Measurements from ENCODE around the gene NKAIN2. TPM values are rescaled to one million over a fixed set of nuclear protein-coding genes. Genes with fewer than 3 reads are reported as not detected.

Gene NKAIN2
- total RNA-seq, 1 experiment from 2014 or later: 2.5 TPM

GRCh38 chr6:124053315-124053714 is 249.7 kb downstream of the NKAIN2 start:
- no peak for DNase-seq (ENCODE audit: low read depth)

GRCh38 chr6:124054034-124054433 is 250.4 kb downstream of the NKAIN2 start:
- no peak for DNase-seq (ENCODE audit: low read depth)
- in situ Hi-C loops (cut with HindIII; ENCODE audit: low pct_unique_long_range_greater_than_20kb, low sequenced_read_pairs): no loop called here

More at GRCh38 chr6:124053315-124053714, 249.7 kb downstream of the NKAIN2 start:
- in situ Hi-C loops (cut with HindIII; ENCODE audit: low pct_unique_long_range_greater_than_20kb, low sequenced_read_pairs): no loop called here

- in situ Hi-C loops (cut with HindIII; ENCODE audit: low pct_unique_long_range_greater_than_20kb, low sequenced_read_pairs): no loop called here
- DNase-seq (ENCODE audit: low read depth): no peak
Observed at GRCh38 chr6:124055395-124055794, 251.7 kb downstream of the NKAIN2 start.

- no peak for DNase-seq (ENCODE audit: low read depth)
- in situ Hi-C loops (cut with HindIII; ENCODE audit: low pct_unique_long_range_greater_than_20kb, low sequenced_read_pairs): no loop called here
Observed at GRCh38 chr6:124055963-124056362, 252.3 kb downstream of the NKAIN2 start.

DNA sequence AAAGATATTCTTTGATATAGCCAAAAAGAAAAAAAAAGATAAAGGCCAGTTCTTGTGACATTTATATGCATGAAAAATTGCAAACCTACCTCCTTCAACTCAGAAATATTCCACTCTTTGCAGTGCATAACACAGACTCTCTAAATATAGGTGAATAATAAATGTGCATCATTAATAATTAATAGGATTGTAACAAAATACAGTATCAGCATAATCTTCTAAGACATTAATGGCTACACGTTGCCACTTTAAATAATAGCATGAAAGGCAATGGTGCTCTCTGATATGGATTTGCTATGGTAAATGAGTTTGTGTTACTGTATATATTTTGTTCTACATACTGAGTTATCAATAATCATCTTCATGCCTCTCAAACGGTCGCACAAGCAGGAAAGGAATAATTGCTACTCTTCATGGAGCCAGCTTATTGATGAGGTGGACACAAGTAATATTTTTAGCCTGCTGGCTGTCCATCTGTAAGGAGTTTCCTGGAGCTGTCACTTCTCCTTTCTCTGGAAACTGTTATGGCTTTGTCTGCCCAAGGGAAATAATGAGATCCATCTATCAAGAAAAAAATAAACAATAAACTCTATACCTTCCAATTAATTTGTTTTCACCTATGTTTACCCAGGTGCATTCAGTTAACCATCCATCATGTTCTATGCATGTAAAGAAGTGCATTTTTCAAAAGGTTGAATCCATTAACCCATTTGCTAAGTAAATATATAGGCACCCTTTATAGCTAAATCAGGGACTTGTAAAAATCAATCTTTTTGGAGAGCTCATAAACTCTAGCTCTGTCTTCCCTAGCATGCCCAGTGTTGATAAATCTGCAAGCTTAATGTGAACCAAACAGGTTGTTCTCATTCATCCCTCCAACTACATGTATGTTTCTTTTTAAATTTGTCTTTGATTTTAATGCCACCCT is 253.0 kb downstream of the NKAIN2 start:
- DNase-seq (ENCODE audit: low read depth): no peak
- in situ Hi-C loops (cut with HindIII; ENCODE audit: low pct_unique_long_range_greater_than_20kb, low sequenced_read_pairs): no loop called here

- in situ Hi-C loops (cut with HindIII; ENCODE audit: low pct_unique_long_range_greater_than_20kb, low sequenced_read_pairs): no loop called here
- DNase-seq (ENCODE audit: low read depth): no peak
Observed at GRCh38 chr6:124057461-124057860, 253.8 kb downstream of the NKAIN2 start.

- in situ Hi-C loops (cut with HindIII; ENCODE audit: low pct_unique_long_range_greater_than_20kb, low sequenced_read_pairs): no loop called here
- DNase-seq (ENCODE audit: low read depth): no peak
Observed at GRCh38 chr6:124064317-124065113, 260.9 kb downstream of the NKAIN2 start.

GRCh38 chr6:124066269-124066668 is 262.6 kb downstream of the NKAIN2 start:
- in situ Hi-C loops (cut with HindIII; ENCODE audit: low pct_unique_long_range_greater_than_20kb, low sequenced_read_pairs): no loop called here
- DNase-seq (ENCODE audit: low read depth): no peak

- DNase-seq (ENCODE audit: low read depth): no peak
- in situ Hi-C loops (cut with HindIII; ENCODE audit: low pct_unique_long_range_greater_than_20kb, low sequenced_read_pairs): no loop called here
Observed at GRCh38 chr6:124066946-124067552, 263.4 kb downstream of the NKAIN2 start.

DNA sequence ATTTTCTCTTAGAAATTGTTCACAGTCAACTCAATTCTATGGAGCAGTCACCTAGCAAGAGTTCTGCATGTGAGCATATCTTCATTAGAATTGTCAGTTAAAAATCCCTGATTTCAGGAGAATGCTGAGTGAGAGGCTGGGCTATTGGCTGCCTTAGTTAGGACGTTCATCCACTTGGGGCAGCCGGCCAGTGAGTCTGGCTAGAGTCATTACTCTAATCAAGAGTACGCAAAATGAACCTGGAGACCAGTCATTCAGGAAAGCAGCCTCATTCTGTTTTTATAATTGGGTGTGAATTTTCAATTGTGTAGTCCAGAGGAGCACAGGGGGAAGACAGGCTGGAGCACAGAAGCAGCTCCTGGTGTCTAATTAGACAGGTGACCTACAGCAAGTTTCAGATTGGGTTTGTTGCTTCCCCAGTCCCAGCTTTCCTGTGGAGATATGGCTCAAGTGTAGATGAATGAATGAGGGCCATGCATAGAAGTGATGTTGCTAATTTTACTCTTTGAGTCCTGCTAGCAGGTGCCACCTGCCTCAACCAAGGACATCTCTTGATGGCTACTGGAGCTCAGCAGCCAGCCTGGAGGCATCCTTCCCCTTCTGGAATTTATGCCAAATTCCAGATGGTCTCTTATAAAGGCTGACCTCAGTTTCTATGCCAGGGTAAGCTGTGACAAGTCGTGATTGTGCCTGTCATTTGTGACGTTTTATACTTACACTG is 265.7 kb downstream of the NKAIN2 start:
- in situ Hi-C loops (cut with HindIII; ENCODE audit: low pct_unique_long_range_greater_than_20kb, low sequenced_read_pairs): no loop called here
- DNase-seq (ENCODE audit: low read depth): no peak

DNA sequence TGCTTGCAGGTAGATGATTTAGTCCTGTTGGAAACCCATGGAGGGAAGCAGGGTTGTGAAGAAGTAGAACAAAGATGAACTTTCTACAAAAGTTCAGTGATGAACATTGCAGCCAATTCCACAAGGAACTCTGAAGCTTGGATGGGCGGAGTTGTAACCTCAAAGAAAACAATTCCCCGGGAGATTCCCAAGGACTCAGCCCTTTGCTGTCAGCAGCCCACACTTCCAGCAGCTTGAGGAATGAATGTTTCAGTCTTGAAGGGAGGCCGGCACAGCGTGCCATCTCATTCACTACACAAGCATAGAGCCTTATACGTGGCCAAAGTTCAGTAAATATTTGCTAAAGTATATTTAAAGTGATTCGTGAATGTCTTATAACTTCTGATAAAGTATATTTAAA is 269.4 kb downstream of the NKAIN2 start:
- in situ Hi-C loops (cut with HindIII; ENCODE audit: low pct_unique_long_range_greater_than_20kb, low sequenced_read_pairs): no loop called here
- DNase-seq (ENCODE audit: low read depth): peak; percentile 6

DNA sequence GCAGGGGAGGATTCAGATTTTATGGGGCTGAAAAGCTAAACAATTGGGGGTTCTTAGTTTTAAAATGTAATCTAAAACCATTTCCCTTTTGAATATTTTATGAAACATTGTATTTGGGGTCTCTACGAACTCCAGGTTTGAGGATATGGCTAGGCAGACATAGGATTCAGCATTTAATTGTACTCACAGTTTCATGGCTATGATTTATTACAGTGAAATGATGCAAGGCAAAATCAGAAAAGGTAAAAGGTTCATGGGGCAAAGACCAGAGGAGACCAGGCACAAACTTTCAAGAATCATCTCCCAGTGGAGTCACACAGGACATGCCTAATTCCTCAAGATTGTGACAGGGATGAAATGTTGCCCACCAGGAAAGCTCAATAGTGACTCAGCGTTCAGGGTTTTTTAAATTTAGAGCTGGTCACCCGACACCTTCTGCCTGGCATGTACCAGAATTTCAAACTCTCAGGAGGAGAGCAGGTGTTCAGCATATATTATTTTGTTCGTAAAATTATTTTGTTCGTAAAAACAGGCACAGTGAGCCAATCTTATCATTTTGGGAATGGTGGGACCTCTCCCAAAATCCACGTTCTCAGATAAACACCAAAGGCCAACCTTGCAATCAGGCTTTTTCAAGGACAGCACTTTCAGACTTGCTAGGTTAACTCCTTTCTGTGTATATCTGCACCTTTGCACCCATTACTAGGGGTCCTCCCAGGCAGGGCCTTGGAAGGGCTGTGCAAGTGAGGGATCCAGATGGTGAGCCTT is 270.3 kb downstream of the NKAIN2 start:
- no peak for DNase-seq (ENCODE audit: low read depth)
- in situ Hi-C loops (cut with HindIII; ENCODE audit: low pct_unique_long_range_greater_than_20kb, low sequenced_read_pairs): no loop called here

DNA sequence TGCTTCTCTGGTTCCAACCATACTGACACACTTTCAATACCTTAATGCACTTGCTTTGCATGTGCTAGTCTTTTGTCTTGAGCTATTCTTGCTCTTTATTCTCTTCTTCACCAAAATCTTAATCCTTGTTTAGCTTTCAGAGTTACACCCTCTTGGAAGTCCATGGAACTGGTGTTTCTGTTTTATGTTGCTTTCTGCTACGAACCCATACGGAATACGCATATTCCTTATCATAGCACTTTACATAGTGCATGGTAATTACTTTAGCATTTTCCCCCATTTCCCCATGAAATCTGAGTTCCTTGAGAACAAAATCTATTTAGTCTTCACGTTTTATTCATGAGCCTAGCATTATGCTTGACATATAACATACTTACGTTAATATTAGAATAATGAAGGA is 270.9 kb downstream of the NKAIN2 start:
- DNase-seq (ENCODE audit: low read depth): no peak
- in situ Hi-C loops (cut with HindIII; ENCODE audit: low pct_unique_long_range_greater_than_20kb, low sequenced_read_pairs): no loop called here

GRCh38 chr6:124076336-124077048 is 272.8 kb downstream of the NKAIN2 start:
- in situ Hi-C loops (cut with HindIII; ENCODE audit: low pct_unique_long_range_greater_than_20kb, low sequenced_read_pairs): no loop called here
- no peak for DNase-seq (ENCODE audit: low read depth)

- no peak for DNase-seq (ENCODE audit: low read depth)
- in situ Hi-C loops (cut with HindIII; ENCODE audit: low pct_unique_long_range_greater_than_20kb, low sequenced_read_pairs): no loop called here
Observed at GRCh38 chr6:124078169-124078568, 274.5 kb downstream of the NKAIN2 start.

DNA sequence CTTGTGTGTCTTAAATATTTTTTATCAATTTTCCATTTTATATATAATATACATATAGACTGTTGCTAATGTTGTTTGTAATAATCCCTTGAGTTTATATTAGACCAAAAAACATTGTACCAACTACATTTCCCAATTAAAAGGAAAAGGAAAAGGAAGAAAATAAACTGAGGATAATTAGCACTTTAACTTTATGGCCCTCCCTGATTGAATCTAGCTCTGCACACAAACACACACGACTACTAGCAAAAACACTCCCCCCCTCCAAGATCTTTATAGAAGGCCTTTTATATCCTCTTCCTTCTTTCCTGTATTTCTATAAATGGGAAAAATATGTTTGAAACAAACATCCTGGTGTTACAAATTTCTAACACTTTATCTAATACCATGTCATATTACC is 276.8 kb downstream of the NKAIN2 start:
- DNase-seq (ENCODE audit: low read depth): no peak
- in situ Hi-C loops (cut with HindIII; ENCODE audit: low pct_unique_long_range_greater_than_20kb, low sequenced_read_pairs): no loop called here

- no peak for DNase-seq (ENCODE audit: low read depth)
- in situ Hi-C loops (cut with HindIII; ENCODE audit: low pct_unique_long_range_greater_than_20kb, low sequenced_read_pairs): no loop called here
Observed at GRCh38 chr6:124090491-124090890, 286.8 kb downstream of the NKAIN2 start.
